Prostate gland (tissue), 2 donors: Measurements from ENCODE around the gene RHBDD3. TPM values are rescaled to one million over a fixed set of nuclear protein-coding genes. Genes with fewer than 3 reads are reported as not detected.

Source experiments
- DNase-seq: peaks from one replicate; pipeline ENCODE4 v3.0.0-alpha.2; 2019; ENCODE audit warnings: low spot score
- H3K27ac ChIP-seq, 2 donors: fragments of 200-600 bp; sonication (generic); 2 replicates each; pipeline ENCODE4 v1.5.1; 2017 to 2019
- H3K27me3 ChIP-seq: fragments of 200-600 bp; sonication (generic); replicated peaks from 2 replicates; pipeline ENCODE4 v1.5.1; 2019; ENCODE audit not compliant: insufficient read depth
- H3K36me3 ChIP-seq, 2 donors: fragments of 200-600 bp; sonication (generic); 1 replicate in 1 of 2; 2 replicates in 1 of 2; pipeline versions ENCODE4 v1.5.1 to v1.8.1; 2017 to 2019
- H3K4me1 ChIP-seq: fragments of 200-600 bp; sonication (generic); replicated peaks from 2 replicates; pipeline ENCODE4 v1.5.1; 2019
- H3K4me3 ChIP-seq, 2 donors: fragments of 200-600 bp; sonication (generic); 2 replicates each; pipeline ENCODE4 v1.5.1; 2017 to 2019
- H3K9me3 ChIP-seq: fragments of 200-600 bp; sonication (generic); 2 replicates; pipeline ENCODE4 v1.5.1; 2017
- CTCF ChIP-seq, 4 experiments: fragments of 200-600 bp in 2 of 4; fragments of 450-650 bp in 2 of 4; sonication (generic) in 2 of 4; IDR thresholded peaks; 1 replicate in 3 of 4; 2 replicates in 1 of 4; pipeline ENCODE4 v1.5.1; 2016 to 2019; ENCODE audit warnings: antibody characterized with exemption in 4 of 4, mild to moderate bottlenecking in 2 of 4, moderate library complexity in 2 of 4
- POLR2A ChIP-seq: fragments of 450-650 bp; IDR thresholded peaks from one replicate; pipeline ENCODE4 v1.6.1; 2016; ENCODE audit warnings: antibody characterized with exemption, mild to moderate bottlenecking
- POLR2AphosphoS5 ChIP-seq: sonication (generic); formaldehyde crosslinking; IDR thresholded peaks from one replicate; pipeline ENCODE4 v1.6.1; 2017; ENCODE audit warnings: antibody characterized with exemption
- WGBS: methylation state at CpG from one replicate; pipeline ENCODE4 v1.1.5; 2018; 5-methylcytosine and 5-hydroxymethylcytosine counted together
- intact Hi-C: fragments of 100-400 bp; cut with DNase I; formaldehyde crosslinking; loops from one replicate; pipeline ENCODE4 v1.14.2; 2022
- total RNA-seq, 2 donors: library from RNA; depleted of rRNA; stranded (reverse); fragments of >200 nt; gene quantifications; one replicate each; pipeline ENCODE4 v1.1.0, GENCODE V29; 2016

Gene RHBDD3
- total RNA-seq, 2 donors from 2014 or later = 66.9 to 74.6 TPM

GRCh38 chr22:29277927-29278326 is 10.1 kb upstream of the RHBDD3 start:
- no peak for DNase-seq
- no peak for TF ChIP-seq POLR2A
- TF ChIP-seq POLR2AphosphoS5 = no peak
- TF ChIP-seq CTCF (IDR thresholded peaks at IDR 0.05) = no peak
- 89% methylated on average over 1 of the region's 1 CpG for WGBS
- Histone ChIP-seq H3K4me3 (no peak overlapping the region), H3K4me1 (no peaks in the 10 kb centered on the region), H3K36me3 (peaks cover 2 to 17% of the 10 kb centered on the region in 2 donors), H3K27ac (no peak overlapping the region), H3K27me3 (no peaks in the 10 kb centered on the region), H3K9me3 (no peaks in the 10 kb centered on the region)
- intact Hi-C loops = no loop called here

- no peak overlapping the region for H3K4me3 ChIP-seq
- H3K9me3 ChIP-seq = no peaks in the 10 kb centered on the region
- intact Hi-C loops = no loop called here
- no peak for DNase-seq
- WGBS = 26% methylated on average over 3 of the region's 3 CpGs
- no peaks in the 10 kb centered on the region for H3K27me3 ChIP-seq
- TF ChIP-seq POLR2AphosphoS5 = no peak
- TF ChIP-seq POLR2A = no peak
- no peak for TF ChIP-seq CTCF (IDR thresholded peaks at IDR 0.05)
- H3K36me3 ChIP-seq = peaks cover 0 to 17% of the 10 kb centered on the region in 2 donors
- H3K27ac ChIP-seq = no peak overlapping the region
- no peaks in the 10 kb centered on the region for H3K4me1 ChIP-seq
Measured at GRCh38 chr22:29275819-29276565, 8.2 kb upstream of the RHBDD3 start.

- intact Hi-C loops = no loop called here
- no peak for DNase-seq
- H3K4me1 ChIP-seq = peaks cover 3% of the 10 kb centered on the region
- H3K27me3 ChIP-seq = no peaks in the 10 kb centered on the region
- H3K9me3 ChIP-seq = no peaks in the 10 kb centered on the region
- WGBS = 24% methylated on average over 3 of the region's 3 CpGs
- H3K4me3 ChIP-seq = no peak overlapping the region
- H3K27ac ChIP-seq = no peak overlapping the region
- TF ChIP-seq POLR2AphosphoS5 = no peak
- no peak for TF ChIP-seq CTCF (IDR thresholded peaks at IDR 0.05)
- no peak for TF ChIP-seq POLR2A
- peaks cover 0 to 17% of the 10 kb centered on the region in 2 donors for H3K36me3 ChIP-seq
Measured at GRCh38 chr22:29275167-29275566, 7.4 kb upstream of the RHBDD3 start.

GRCh38 chr22:29272624-29273023 is 4.8 kb upstream of the RHBDD3 start:
- no peak for DNase-seq
- Histone ChIP-seq H3K27me3 (no peaks in the 10 kb centered on the region), H3K36me3 (peaks cover 0 to 9% of the 10 kb centered on the region in 2 donors), H3K9me3 (no peaks in the 10 kb centered on the region), H3K4me3 (no peak overlapping the region), H3K27ac (no peak overlapping the region), H3K4me1 (peaks cover 6% of the 10 kb centered on the region)
- TF ChIP-seq CTCF (IDR thresholded peaks at IDR 0.05) = no peak
- no peak for TF ChIP-seq POLR2A
- TF ChIP-seq POLR2AphosphoS5 = no peak
- 69% methylated on average over 2 of the region's 2 CpGs for WGBS
- intact Hi-C loops = no loop called here
